Neuronal stem cell (in vitro differentiated cells): ENCODE measurements around the gene ASCL2.

Source experiments
- DNase-seq: peaks from one replicate; pipeline ENCODE4 v3.0.0-alpha.2; 2013; ENCODE audit warnings: low spot score
- H2AFZ ChIP-seq: one replicate; pipeline ENCODE4 v1.6.1; 2013; ENCODE audit warnings: mild to moderate bottlenecking, low read length, inconsistent platforms
- H2AK5ac ChIP-seq: 2 replicates; pipeline ENCODE4 v1.6.1; 2013; ENCODE audit warnings: low read depth, mild to moderate bottlenecking, inconsistent platforms, low read length, moderate library complexity, mixed read lengths
- H2BK120ac ChIP-seq: 2 replicates; pipeline ENCODE4 v1.6.1; 2013; ENCODE audit warnings: low read depth, mild to moderate bottlenecking, inconsistent platforms, low read length, moderate library complexity, mixed read lengths
- H2BK12ac ChIP-seq: one replicate; pipeline ENCODE4 v1.6.1; 2013; ENCODE audit warnings: low read length, inconsistent platforms
- H2BK15ac ChIP-seq: 2 replicates; pipeline ENCODE4 v1.6.1; 2013; ENCODE audit warnings: mild to moderate bottlenecking, low read length, inconsistent platforms, mixed read lengths
- H2BK5ac ChIP-seq: one replicate; pipeline ENCODE4 v1.6.1; 2013; ENCODE audit warnings: inconsistent platforms, mild to moderate bottlenecking, low read length, moderate library complexity
- H3K14ac ChIP-seq: one replicate; pipeline ENCODE4 v1.6.1; 2013; ENCODE audit warnings: low read length, inconsistent platforms
- H3K18ac ChIP-seq: 2 replicates; pipeline ENCODE4 v1.6.1; 2013; ENCODE audit warnings: low read length, inconsistent platforms
- H3K23ac ChIP-seq: 2 replicates; pipeline ENCODE4 v1.6.1; 2013; ENCODE audit warnings: low read depth, mild to moderate bottlenecking, mixed read lengths, low read length, inconsistent platforms; ENCODE audit not compliant: poor library complexity
- H3K27ac ChIP-seq: replicated peaks from 3 replicates; pipeline ENCODE4 v1.5.1; 2013; ENCODE audit warnings: low read length, inconsistent platforms
- H3K27me3 ChIP-seq, 3 experiments: 2 replicates each; pipeline ENCODE4 v1.6.1; 2013; ENCODE audit warnings: low read length in 3 of 3, mild to moderate bottlenecking in 2 of 3, inconsistent platforms in 1 of 3, low read depth in 1 of 3, mixed read lengths in 1 of 3, moderate library complexity in 1 of 3; ENCODE audit not compliant: control insufficient read depth in 3 of 3, insufficient read depth in 3 of 3
- H3K36me3 ChIP-seq, 2 donors: replicated peaks in 1 of 2; 2 replicates each; pipeline ENCODE4 v1.6.1; 2013; ENCODE audit warnings: low read length in 2 of 2; ENCODE audit not compliant: control insufficient read depth in 2 of 2, insufficient read depth in 2 of 2
- H3K4ac ChIP-seq: 2 replicates; pipeline ENCODE4 v1.6.1; 2013; ENCODE audit warnings: inconsistent platforms, mild to moderate bottlenecking, low read length, moderate library complexity
- H3K4me1 ChIP-seq, 2 donors: 1 replicate in 1 of 2; 2 replicates in 1 of 2; pipeline ENCODE4 v1.6.1; 2013; ENCODE audit warnings: low read length in 2 of 2, low read depth in 1 of 2; ENCODE audit not compliant: control insufficient read depth in 2 of 2, insufficient read depth in 1 of 2
- H3K4me2 ChIP-seq: one replicate; pipeline ENCODE4 v1.6.1; 2013; ENCODE audit warnings: mild to moderate bottlenecking, low read length, inconsistent platforms; ENCODE audit not compliant: insufficient read depth, poor library complexity, severe bottlenecking
- H3K4me3 ChIP-seq, 2 donors: 2 replicates each; pipeline ENCODE4 v1.5.1; 2013; ENCODE audit warnings: low read length in 2 of 2, mild to moderate bottlenecking in 2 of 2, inconsistent platforms in 1 of 2, moderate library complexity in 1 of 2
- H3K79me1 ChIP-seq: one replicate; pipeline ENCODE4 v1.6.1; 2013; ENCODE audit warnings: low read depth, mild to moderate bottlenecking, inconsistent platforms, low read length, moderate library complexity
- H3K9ac ChIP-seq: one replicate; pipeline ENCODE4 v1.6.1; 2013; ENCODE audit warnings: mild to moderate bottlenecking, low read depth, low read length, inconsistent platforms; ENCODE audit not compliant: poor library complexity
- H3K9me3 ChIP-seq, 2 donors: replicated peaks in 1 of 2; 2 replicates each; pipeline versions ENCODE3 to v1.6.1; 2013; ENCODE audit warnings: low read length in 2 of 2, mild to moderate bottlenecking in 2 of 2, inconsistent platforms in 1 of 2, low read depth in 1 of 2, mixed read lengths in 1 of 2, moderate library complexity in 1 of 2; ENCODE audit not compliant: control insufficient read depth in 2 of 2, insufficient read depth in 1 of 2
- H4K8ac ChIP-seq: one replicate; pipeline ENCODE4 v1.6.1; 2013; ENCODE audit warnings: low read depth, mild to moderate bottlenecking, inconsistent platforms, low read length, moderate library complexity
- H4K91ac ChIP-seq: one replicate; pipeline ENCODE4 v1.6.1; 2013; ENCODE audit warnings: low read length, low read depth, mild to moderate bottlenecking, inconsistent platforms; ENCODE audit not compliant: poor library complexity
- WGBS, 2 donors: extraction: QIAGEN DNeasy Blood & Tissue Kit; methylation state at CpG; one replicate each; pipeline ENCODE4 v1.1.7; 2013; ENCODE audit warnings: missing lambda C conversion rate in 2 of 2, mixed read lengths in 1 of 2; ENCODE audit not compliant: insufficient read length in 2 of 2, insufficient replicate concordance in 1 of 2; ENCODE audit errors: extremely low coverage in 2 of 2; 5-methylcytosine and 5-hydroxymethylcytosine counted together

Gene ASCL2

DNA sequence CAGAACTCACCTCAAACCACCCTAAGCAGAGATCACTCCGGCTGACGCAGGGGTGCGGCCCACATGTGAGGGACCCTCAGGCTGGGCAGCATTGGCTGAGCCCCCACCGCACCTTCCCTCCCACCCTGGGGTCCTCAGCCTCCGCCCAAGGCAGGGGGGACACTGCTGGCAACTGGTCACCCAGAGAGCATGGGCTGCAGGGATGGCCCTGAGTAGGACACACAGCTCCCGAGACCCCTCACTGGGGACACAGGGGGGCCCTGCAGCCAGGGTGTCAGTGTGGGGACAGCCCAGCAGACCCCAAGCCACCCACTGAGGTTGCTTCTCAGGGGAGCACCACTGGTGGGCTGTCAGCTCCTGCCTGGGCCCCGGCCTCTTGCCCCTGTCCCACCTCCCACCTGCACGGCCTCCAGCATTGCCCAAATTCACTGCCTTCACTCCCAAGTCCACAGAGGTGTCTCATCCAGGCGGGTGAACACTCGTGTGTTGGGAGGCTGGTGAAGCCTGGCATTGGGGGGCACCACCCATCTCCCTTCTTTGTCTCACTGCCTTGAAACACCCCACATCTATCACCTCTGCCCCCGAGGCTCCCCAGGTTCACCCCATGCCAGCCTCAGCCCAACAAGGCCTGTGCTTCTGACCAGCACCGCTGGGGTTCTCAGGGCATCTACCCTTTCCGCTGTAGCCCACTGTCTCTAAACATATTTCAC is 26.7 kb upstream of the ASCL2 start:
- Histone ChIP-seq H3K4me2 (no peak overlapping the region), H4K91ac (no peak overlapping the region), H3K9ac (no peak overlapping the region), H3K27ac (no peak overlapping the region), H2BK120ac (peak overlapping the region; percentile 19), H3K79me1 (no peaks in the 10 kb centered on the region), H3K14ac (no peak overlapping the region), H3K9me3 (no peaks in the 10 kb centered on the region), H2BK5ac (no peak overlapping the region), H3K4ac (no peak overlapping the region), H3K18ac (peak overlapping the region; percentile 77), H3K36me3 (no peaks in the 10 kb centered on the region), H2AK5ac (peak overlapping the region; percentile 95), H2BK12ac (no peak overlapping the region), H3K23ac (peak overlapping the region; percentile 25), H4K8ac (no peak overlapping the region), H3K4me1 (peaks cover 0 to 2% of the 10 kb centered on the region in 2 donors), H2AFZ (no peak overlapping the region), H2BK15ac (peak overlapping the region; percentile 28), H3K4me3 (no peak overlapping the region), H3K27me3 (peaks cover 0 to 15% (median 0%) of the 10 kb centered on the region in 3 experiments)
- no peak for DNase-seq
- WGBS, 2 donors, result no CpG with 5 or more reads among the region's 13 CpGs

DNA sequence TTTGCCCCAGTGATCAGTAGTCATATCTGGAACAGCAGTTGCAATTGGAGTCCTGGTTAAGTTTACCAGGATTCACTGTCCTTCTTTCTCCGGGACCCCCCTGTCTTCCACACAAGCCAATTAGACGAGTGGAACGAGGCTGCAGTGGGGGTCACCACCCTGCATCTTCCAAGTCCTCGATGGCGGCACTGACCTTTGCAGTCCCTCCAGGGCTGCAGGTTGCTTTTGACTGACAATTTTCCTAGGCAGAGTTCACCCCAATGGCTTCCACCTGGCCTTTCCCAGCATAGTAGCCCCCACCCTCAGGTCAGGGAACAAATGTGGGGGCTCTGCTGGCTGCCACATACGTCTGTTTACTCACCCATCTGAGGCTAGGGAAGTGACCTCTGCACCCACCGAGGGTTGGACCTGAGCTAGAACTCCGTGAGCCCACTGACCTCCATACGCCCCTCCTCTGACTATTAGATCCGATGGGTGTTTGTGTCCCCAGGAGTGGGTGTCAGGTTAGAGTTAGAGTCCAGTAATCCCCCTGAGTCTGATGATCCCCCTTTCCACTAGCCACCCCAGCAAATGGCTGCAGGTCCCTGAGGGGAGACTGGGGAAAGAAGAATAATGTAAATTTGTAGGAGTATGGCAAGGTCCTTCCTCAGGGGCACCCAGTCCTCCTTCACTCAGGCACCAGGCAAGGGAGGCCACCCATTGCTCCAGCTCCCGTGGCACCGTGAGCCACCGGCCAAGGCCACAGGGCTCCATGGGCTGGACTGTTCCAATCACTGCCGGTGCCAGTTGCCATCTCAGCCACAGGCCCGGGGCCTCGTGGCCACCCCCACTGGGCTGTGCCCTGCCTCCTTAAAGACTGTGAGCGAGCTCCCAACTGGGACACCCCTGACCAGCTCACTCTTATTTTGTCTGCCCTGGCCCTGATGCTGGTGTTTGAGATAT is 25.9 kb upstream of the ASCL2 start:
- Histone ChIP-seq H3K14ac (peak overlapping the region; percentile 26), H2BK15ac (peak overlapping the region; percentile 28), H3K23ac (no peak overlapping the region), H4K91ac (no peak overlapping the region), H3K4ac (no peak overlapping the region), H2BK120ac (no peak overlapping the region), H3K9me3 (no peaks in the 10 kb centered on the region), H3K9ac (no peak overlapping the region), H3K27me3 (peaks cover 0 to 15% (median 0%) of the 10 kb centered on the region in 3 experiments), H2AK5ac (peak overlapping the region; percentile 95), H3K27ac (no peak overlapping the region), H3K4me2 (no peak overlapping the region), H2BK12ac (no peak overlapping the region), H3K79me1 (no peaks in the 10 kb centered on the region), H2BK5ac (no peak overlapping the region), H4K8ac (no peak overlapping the region), H3K4me3 (no peak overlapping the region), H3K18ac (peak overlapping the region; percentile 57), H3K36me3 (no peaks in the 10 kb centered on the region), H3K4me1 (no peaks in the 10 kb centered on the region), H2AFZ (no peak overlapping the region)
- WGBS, 2 donors, result no CpG with 5 or more reads among the region's 17 CpGs
- DNase-seq, result no peak

DNA sequence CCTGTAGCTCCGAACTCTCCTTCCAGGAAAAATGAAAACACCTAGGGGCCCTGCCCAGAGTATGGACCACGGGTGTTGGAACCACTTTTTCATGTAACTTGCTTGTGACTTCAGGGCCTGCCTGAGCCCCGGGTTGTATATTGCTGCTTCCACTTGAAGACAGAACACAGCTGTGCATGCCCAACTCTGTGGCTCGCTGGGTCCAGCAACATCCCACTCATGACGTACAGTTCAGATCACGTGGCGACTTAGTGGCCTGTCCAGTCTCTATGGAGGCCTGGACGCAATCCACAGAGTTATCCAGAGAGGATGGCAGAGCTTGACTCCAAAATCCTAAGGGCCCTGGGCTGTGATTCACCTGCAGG is 24.5 kb upstream of the ASCL2 start:
- H3K4ac ChIP-seq, result no peak overlapping the region
- H2BK5ac ChIP-seq, result no peak overlapping the region
- H3K36me3 ChIP-seq, result no peaks in the 10 kb centered on the region
- no peak overlapping the region for H3K9ac ChIP-seq
- H3K27ac ChIP-seq, result no peak overlapping the region
- H2BK15ac ChIP-seq, result peak overlapping the region; percentile 59
- H4K8ac ChIP-seq, result no peak overlapping the region
- WGBS, 2 donors, result no CpG with 5 or more reads among the region's 8 CpGs
- H3K4me2 ChIP-seq, result no peak overlapping the region
- peaks cover 0 to 15% (median 0%) of the 10 kb centered on the region in 3 experiments for H3K27me3 ChIP-seq
- no peaks in the 10 kb centered on the region for H3K9me3 ChIP-seq
- H4K91ac ChIP-seq, result no peak overlapping the region
- H3K18ac ChIP-seq, result no peak overlapping the region
- no peak overlapping the region for H3K4me3 ChIP-seq
- no peak overlapping the region for H2AFZ ChIP-seq
- no peak overlapping the region for H3K14ac ChIP-seq
- no peak overlapping the region for H2BK12ac ChIP-seq
- peaks cover 0 to 3% of the 10 kb centered on the region in 2 donors for H3K4me1 ChIP-seq
- DNase-seq, result no peak
- peak overlapping the region; percentile 95 for H2AK5ac ChIP-seq
- no peak overlapping the region for H2BK120ac ChIP-seq
- H3K23ac ChIP-seq, result no peak overlapping the region
- H3K79me1 ChIP-seq, result no peaks in the 10 kb centered on the region
